Calu3 (cell line): ENCODE data around the gene ASTN2. TPM values are rescaled to one million over a fixed set of nuclear protein-coding genes. Genes with fewer than 3 reads are reported as not detected.

Experiments used
- BruUV-seq: library from RNA; stranded (reverse); fragments of 400-500 nt; replicated peaks from 2 replicates; lab custom pipeline; 2021; lab: Mats Ljungman, UMichigan
- CTCF ChIA-PET: fragments of 300-600 bp; sonication (Branson Sonifier 250); formaldehyde crosslinking; loops from one replicate; lab custom pipeline; 2022; ENCODE audit warnings: antibody characterized with exemption; lab: Charles Lee
- DNase-seq: peaks from one replicate; pipeline ENCODE4 v3.0.0; 2022
- H3K27ac Mint-ChIP-seq: one replicate; pipeline ENCODE4 v1.8.0; 2022; ENCODE audit warnings: mixed read lengths; ENCODE audit not compliant: unreplicated experiment
- H3K27me3 Mint-ChIP-seq: one replicate; pipeline ENCODE4 v1.8.0; 2022; ENCODE audit warnings: mixed read lengths; ENCODE audit not compliant: unreplicated experiment
- H3K36me3 Mint-ChIP-seq: one replicate; pipeline ENCODE4 v1.8.0; 2022; ENCODE audit warnings: mild to moderate bottlenecking, moderate library complexity, mixed read lengths; ENCODE audit not compliant: insufficient read depth, unreplicated experiment
- H3K4me1 Mint-ChIP-seq: one replicate; pipeline ENCODE4 v1.8.0; 2022; ENCODE audit warnings: mild to moderate bottlenecking, low read depth, mixed read lengths; ENCODE audit not compliant: unreplicated experiment
- H3K4me3 Mint-ChIP-seq: one replicate; pipeline ENCODE4 v1.8.0; 2022; ENCODE audit warnings: mild to moderate bottlenecking, low read depth, moderate library complexity, mixed read lengths; ENCODE audit not compliant: unreplicated experiment
- H3K9me3 Mint-ChIP-seq: one replicate; pipeline ENCODE4 v1.8.0; 2022; ENCODE audit warnings: low read depth, mixed read lengths; ENCODE audit not compliant: unreplicated experiment
- CTCF ChIP-seq: fragments of 200-600 bp; IDR thresholded peaks from one replicate; pipeline ENCODE4 v1.8.0; 2022; ENCODE audit warnings: antibody characterized with exemption; ENCODE audit not compliant: unreplicated experiment
- intact Hi-C: fragments of 100-400 bp; cut with micrococcal nuclease; formaldehyde crosslinking; loops from one replicate; pipeline ENCODE4 v1.10.0; 2022; ENCODE audit not compliant: unreplicated experiment
- total RNA-seq: library from RNA; stranded (reverse); gene quantifications from 2 replicates; pipeline ENCODE4 v1.2.3, GENCODE V29; 2022

The ASTN2 gene
- total RNA-seq, 1 experiment from 2014 or later = 1.7 TPM

GRCh38 chr9:116479056-116479544 lies 935.8 kb downstream of the ASTN2 start:
- no peak for DNase-seq
- H3K4me3 Mint-ChIP-seq = no peak overlapping the region
- peaks cover 17% of the 10 kb centered on the region for H3K27me3 Mint-ChIP-seq
- intact Hi-C loops = no loop called here
- H3K36me3 Mint-ChIP-seq = no peaks in the 10 kb centered on the region
- TF ChIP-seq CTCF = no peak
- no peak overlapping the region for H3K27ac Mint-ChIP-seq
- CTCF ChIA-PET = no interaction called here
- no TSS peak for BruUV-seq
- no peaks in the 10 kb centered on the region for H3K4me1 Mint-ChIP-seq
- peaks cover 3% of the 10 kb centered on the region for H3K9me3 Mint-ChIP-seq

GRCh38 chr9:116477584-116478141 lies 937.2 kb downstream of the ASTN2 start:
- Mint-ChIP-seq H3K4me1 (no peaks in the 10 kb centered on the region), H3K27ac (no peak overlapping the region), H3K4me3 (no peak overlapping the region), H3K36me3 (no peaks in the 10 kb centered on the region), H3K9me3 (peaks cover 3% of the 10 kb centered on the region), H3K27me3 (peaks cover 17% of the 10 kb centered on the region)
- no TSS peak for BruUV-seq
- CTCF ChIA-PET = no interaction called here
- DNase-seq = no peak
- intact Hi-C loops = no loop called here
- no peak for TF ChIP-seq CTCF

- no TSS peak for BruUV-seq
- H3K4me3 Mint-ChIP-seq = no peak overlapping the region
- H3K9me3 Mint-ChIP-seq = peaks cover 3% of the 10 kb centered on the region
- DNase-seq = no peak
- intact Hi-C loops = no loop called here
- H3K27ac Mint-ChIP-seq = no peak overlapping the region
- TF ChIP-seq CTCF = no peak
- no peaks in the 10 kb centered on the region for H3K36me3 Mint-ChIP-seq
- CTCF ChIA-PET = no interaction called here
- no peaks in the 10 kb centered on the region for H3K4me1 Mint-ChIP-seq
- peaks cover 17% of the 10 kb centered on the region for H3K27me3 Mint-ChIP-seq
These were observed 937.9 kb downstream of the ASTN2 start for GRCh38 chr9:116476935-116477381.

DNA sequence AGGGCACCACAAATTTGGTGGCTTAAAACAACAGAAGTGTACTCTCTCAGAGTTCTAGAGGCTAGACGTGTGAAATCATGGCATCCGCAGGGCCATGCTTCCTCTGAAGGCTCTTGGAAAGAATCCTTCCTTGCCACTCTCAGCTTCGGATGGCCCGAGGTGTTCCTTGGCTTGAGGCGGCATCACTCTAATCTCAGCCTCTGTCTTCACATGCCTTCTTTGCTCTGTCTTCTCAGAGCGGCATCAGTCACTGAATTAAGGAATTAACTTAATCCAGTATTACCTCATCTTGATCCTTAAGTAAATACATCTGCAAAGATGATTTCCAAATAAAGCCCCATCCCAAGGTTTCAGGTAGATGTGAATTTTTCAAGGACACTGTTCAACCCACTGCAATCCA lies 938.9 kb downstream of the ASTN2 start:
- Mint-ChIP-seq H3K27ac (no peak overlapping the region), H3K4me1 (no peaks in the 10 kb centered on the region), H3K4me3 (no peak overlapping the region), H3K36me3 (no peaks in the 10 kb centered on the region), H3K9me3 (peaks cover 3% of the 10 kb centered on the region), H3K27me3 (peaks cover 17% of the 10 kb centered on the region)
- intact Hi-C loops = no loop called here
- no peak for TF ChIP-seq CTCF
- CTCF ChIA-PET = no interaction called here
- BruUV-seq = no TSS peak
- no peak for DNase-seq
